ENCODE data around the gene RPS6KA3. TPM values are rescaled to one million over a fixed set of nuclear protein-coding genes. Genes with fewer than 3 reads are reported as not detected.

RPS6KA3 gene
- total and polyA plus RNA-seq, 11 donors, result 6.6 to 52.3 (median 35.7) TPM

DNA sequence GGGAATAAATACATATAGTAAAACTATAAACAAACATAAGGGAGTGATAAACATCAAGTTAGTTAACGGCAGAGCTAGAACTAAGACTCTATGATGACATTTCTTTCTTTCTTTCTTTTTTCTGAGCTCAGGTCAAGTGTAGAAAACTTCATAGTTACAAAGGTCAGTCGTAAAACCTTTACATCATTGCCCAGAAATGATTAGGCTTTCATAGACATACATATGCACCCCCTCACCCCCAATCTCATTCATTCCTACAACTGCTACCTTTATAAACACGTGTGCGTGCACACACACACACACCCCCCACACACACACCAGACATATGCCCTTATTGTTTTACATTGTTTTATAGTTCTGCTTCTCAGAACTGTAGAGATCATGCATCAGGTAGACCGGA lies 130.8 kb downstream of the RPS6KA3 start:
- intact Hi-C loops (cut with DNase I), result loop anchor here in 1 of 10 donors (10.0 kb wide), 1 partner anchor 231 kb away; no protein-coding TSS in a partner anchor
- Histone ChIP-seq H3K9me3 (no peaks in the 10 kb centered on the region), H3K36me3 (peaks cover 0 to 82% (median 75%) of the 10 kb centered on the region in 9 donors), H3K27me3 (no peaks in the 10 kb centered on the region), H3K4me1 (peaks cover 3 to 36% (median 15%) of the 10 kb centered on the region in 12 donors), H3K4me3 (no peak overlapping the region), H3K27ac (no peak overlapping the region)
- no peak for DNase-seq
- TF ChIP-seq, protein P1, sequence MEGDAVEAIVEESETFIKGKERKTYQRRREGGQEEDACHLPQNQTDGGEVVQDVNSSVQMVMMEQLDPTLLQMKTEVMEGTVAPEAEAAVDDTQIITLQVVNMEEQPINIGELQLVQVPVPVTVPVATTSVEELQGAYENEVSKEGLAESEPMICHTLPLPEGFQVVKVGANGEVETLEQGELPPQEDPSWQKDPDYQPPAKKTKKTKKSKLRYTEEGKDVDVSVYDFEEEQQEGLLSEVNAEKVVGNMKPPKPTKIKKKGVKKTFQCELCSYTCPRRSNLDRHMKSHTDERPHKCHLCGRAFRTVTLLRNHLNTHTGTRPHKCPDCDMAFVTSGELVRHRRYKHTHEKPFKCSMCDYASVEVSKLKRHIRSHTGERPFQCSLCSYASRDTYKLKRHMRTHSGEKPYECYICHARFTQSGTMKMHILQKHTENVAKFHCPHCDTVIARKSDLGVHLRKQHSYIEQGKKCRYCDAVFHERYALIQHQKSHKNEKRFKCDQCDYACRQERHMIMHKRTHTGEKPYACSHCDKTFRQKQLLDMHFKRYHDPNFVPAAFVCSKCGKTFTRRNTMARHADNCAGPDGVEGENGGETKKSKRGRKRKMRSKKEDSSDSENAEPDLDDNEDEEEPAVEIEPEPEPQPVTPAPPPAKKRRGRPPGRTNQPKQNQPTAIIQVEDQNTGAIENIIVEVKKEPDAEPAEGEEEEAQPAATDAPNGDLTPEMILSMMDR (IDR thresholded peaks at IDR 0.05), result no peak
- TF ChIP-seq POLR2A (IDR thresholded peaks at IDR 0.05), result no peak
- 80 to 85% (median 85%) methylated on average over 5 of the region's 5 CpGs for WGBS, 4 donors
- no peak for ATAC-seq

DNA sequence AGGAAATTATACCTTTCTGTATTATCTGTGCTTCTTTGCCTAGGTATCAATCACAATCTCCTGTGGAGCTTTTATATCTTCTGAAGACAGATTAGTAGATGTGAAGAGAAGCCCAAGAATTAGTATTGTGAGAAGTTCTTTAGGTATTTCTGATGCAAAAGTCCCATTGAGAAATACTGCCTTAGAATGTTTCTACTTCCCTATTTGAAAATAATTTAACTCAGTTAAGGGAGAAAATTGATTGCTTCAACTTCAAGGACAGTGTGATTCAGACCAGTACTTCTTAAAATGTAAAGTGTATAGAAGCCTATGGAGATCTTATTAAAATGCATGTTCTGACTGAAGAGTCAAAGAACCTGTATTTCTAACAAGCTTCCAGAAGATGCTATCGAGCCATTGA lies 134.0 kb downstream of the RPS6KA3 start:
- ATAC-seq, result no peak
- Histone ChIP-seq H3K4me3 (no peak overlapping the region), H3K4me1 (peaks cover 0 to 15% (median 0%) of the 10 kb centered on the region in 12 donors), H3K9me3 (no peaks in the 10 kb centered on the region), H3K27me3 (no peaks in the 10 kb centered on the region), H3K27ac (no peak overlapping the region), H3K36me3 (peaks cover 0 to 96% (median 90%) of the 10 kb centered on the region in 9 donors)
- TF ChIP-seq POLR2A (IDR thresholded peaks at IDR 0.05), result no peak
- TF ChIP-seq, protein P1 (IDR thresholded peaks at IDR 0.05), result no peak
- no peak for DNase-seq
- intact Hi-C loops (cut with DNase I), result loop anchor here in 1 of 10 donors (10.0 kb wide), 1 partner anchor 228 kb away; no protein-coding TSS in a partner anchor
- WGBS, 4 donors, result 79 to 96% (median 84%) methylated on average over 1 of the region's 1 CpG

DNA sequence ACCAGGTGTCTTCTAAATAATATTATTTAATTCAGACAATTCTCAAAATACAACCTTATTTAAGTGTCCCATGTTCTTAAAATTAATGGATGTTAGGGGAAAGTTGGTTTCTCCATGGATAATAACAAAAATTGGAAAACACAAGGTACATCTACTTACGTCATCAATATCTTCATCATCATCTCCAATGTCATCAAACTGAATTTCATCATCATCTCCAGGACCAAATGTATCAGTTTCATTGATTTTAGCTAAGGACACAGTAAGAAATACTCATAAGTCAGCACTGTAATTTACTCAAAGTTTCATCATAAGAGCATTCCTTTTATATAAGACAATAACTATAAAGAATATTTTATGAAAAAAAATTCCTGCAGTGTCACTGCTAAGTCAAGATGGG lies 136.4 kb downstream of the RPS6KA3 start:
- H3K4me1 ChIP-seq, result peaks cover 0 to 9% (median 0%) of the 10 kb centered on the region in 12 donors
- no peak for ATAC-seq
- no peak overlapping the region for H3K27ac ChIP-seq
- intact Hi-C loops (cut with DNase I), result loop anchor here in 1 of 10 donors (10.0 kb wide), 1 partner anchor 226 kb away; no protein-coding TSS in a partner anchor
- no peak for TF ChIP-seq POLR2A (IDR thresholded peaks at IDR 0.05)
- TF ChIP-seq, protein P1 (IDR thresholded peaks at IDR 0.05), result no peak
- peaks cover 0 to 74% (median 69%) of the 10 kb centered on the region in 9 donors for H3K36me3 ChIP-seq
- DNase-seq, result no peak
- H3K27me3 ChIP-seq, result no peaks in the 10 kb centered on the region
- H3K9me3 ChIP-seq, result no peaks in the 10 kb centered on the region
- 89 to 94% (median 93%) methylated on average over 1 of the region's 1 CpG for WGBS, 4 donors
- no peak overlapping the region for H3K4me3 ChIP-seq

DNA sequence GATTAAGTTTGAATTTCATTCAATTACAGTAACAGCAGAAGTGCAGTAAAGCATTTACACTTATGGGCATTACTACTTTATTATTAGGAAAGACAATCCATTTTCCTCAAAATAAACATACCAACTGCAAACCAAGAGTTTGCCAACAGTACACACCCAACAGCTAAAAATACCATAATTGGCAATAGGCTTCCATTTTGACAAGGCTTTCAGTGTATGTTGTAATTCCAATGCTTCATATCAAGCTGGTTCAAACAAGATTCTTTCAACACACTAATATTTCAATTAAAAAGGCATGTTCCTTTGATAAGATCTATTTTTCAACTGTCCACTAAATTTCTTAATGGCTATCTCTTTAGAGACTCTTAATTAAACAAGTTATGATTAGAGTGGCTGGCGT lies 137.2 kb downstream of the RPS6KA3 start:
- DNase-seq, result no peak
- Histone ChIP-seq H3K27me3 (no peaks in the 10 kb centered on the region), H3K4me1 (peaks cover 0 to 9% (median 0%) of the 10 kb centered on the region in 12 donors), H3K27ac (no peak overlapping the region), H3K9me3 (no peaks in the 10 kb centered on the region), H3K36me3 (peaks cover 0 to 74% (median 64%) of the 10 kb centered on the region in 9 donors), H3K4me3 (no peak overlapping the region)
- no peak for ATAC-seq
- intact Hi-C loops (cut with DNase I), result loop anchor here in 6 of 10 donors (5.0 to 10.0 kb wide), 4 partner anchors 222 to 392 kb away; no protein-coding TSS in a partner anchor
- TF ChIP-seq, protein P1 (IDR thresholded peaks at IDR 0.05), result no peak
- no peak for TF ChIP-seq POLR2A (IDR thresholded peaks at IDR 0.05)
- WGBS, 4 donors, result 88 to 100% (median 92%) methylated on average over 1 of the region's 1 CpG
